ENCODE data around the gene DENND1A. TPM values are rescaled to one million over a fixed set of nuclear protein-coding genes. Genes with fewer than 3 reads are reported as not detected.

The DENND1A gene
- total RNA-seq, 1 experiment from 2014 or later = 29.7 TPM

DNA sequence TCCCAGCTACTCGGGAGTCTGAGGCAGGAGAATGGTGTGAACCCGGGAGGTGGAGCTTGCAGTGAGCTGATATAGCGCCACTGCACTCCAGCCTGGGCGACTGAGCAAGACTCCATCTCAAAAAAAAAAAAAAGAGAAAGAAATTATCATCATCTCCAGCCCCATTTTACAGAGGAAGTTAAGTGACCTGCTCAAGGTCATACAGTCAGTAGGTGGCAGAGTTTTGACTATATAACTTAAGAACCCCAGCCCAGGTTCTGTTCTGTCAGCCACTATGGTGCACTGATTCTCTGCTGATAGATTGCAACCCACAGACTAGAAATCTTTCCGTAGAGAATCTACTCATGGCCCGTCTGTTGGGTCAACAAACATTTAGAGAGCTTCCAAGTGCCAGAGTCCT, 25.7 kb upstream of the DENND1A start:
- Histone ChIP-seq H3K27ac (ENCODE audit: low read length) (no peak overlapping the region), H3K9me3 (ENCODE audit: low read length) (no peaks in the 10 kb centered on the region), H3K4me1 (ENCODE audit: insufficient read depth, low read length) (no peaks in the 10 kb centered on the region), H3F3A (ENCODE audit: low read length, unreplicated experiment) (no peaks in the 10 kb centered on the region), H3K36me3 (ENCODE audit: low read depth, low read length) (no peaks in the 10 kb centered on the region), H4K20me1 (ENCODE audit: low read length) (no peaks in the 10 kb centered on the region), H3K4me3 (ENCODE audit: low read length) (no peak overlapping the region), H3K4me2 (ENCODE audit: low read length) (no peak overlapping the region), H3K9me2 (replicated peaks; ENCODE audit: low read length) (no peaks in the 10 kb centered on the region), H2AFZ (ENCODE audit: low read length) (no peak overlapping the region), H3K79me2 (ENCODE audit: low read length) (no peaks in the 10 kb centered on the region), H3K9ac (ENCODE audit: low read length) (no peak overlapping the region), H3K27me3 (ENCODE audit: low read length) (no peaks in the 10 kb centered on the region)
- BruUV-seq (replicated peaks) = no TSS peak
- DNase-seq (no peak), ATAC-seq (no peak)
- TF ChIP-seq EZH2phosphoT487 (IDR thresholded peaks at IDR 0.05; ENCODE audit: borderline replicate concordance, low read length) (no peak), EZH2 (IDR thresholded peaks at IDR 0.05; ENCODE audit: low read length, unreplicated experiment) (no peak)
- TF ChIP-seq, protein P1, sequence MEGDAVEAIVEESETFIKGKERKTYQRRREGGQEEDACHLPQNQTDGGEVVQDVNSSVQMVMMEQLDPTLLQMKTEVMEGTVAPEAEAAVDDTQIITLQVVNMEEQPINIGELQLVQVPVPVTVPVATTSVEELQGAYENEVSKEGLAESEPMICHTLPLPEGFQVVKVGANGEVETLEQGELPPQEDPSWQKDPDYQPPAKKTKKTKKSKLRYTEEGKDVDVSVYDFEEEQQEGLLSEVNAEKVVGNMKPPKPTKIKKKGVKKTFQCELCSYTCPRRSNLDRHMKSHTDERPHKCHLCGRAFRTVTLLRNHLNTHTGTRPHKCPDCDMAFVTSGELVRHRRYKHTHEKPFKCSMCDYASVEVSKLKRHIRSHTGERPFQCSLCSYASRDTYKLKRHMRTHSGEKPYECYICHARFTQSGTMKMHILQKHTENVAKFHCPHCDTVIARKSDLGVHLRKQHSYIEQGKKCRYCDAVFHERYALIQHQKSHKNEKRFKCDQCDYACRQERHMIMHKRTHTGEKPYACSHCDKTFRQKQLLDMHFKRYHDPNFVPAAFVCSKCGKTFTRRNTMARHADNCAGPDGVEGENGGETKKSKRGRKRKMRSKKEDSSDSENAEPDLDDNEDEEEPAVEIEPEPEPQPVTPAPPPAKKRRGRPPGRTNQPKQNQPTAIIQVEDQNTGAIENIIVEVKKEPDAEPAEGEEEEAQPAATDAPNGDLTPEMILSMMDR (conservative IDR thresholded peaks at IDR 0.05; ENCODE audit: low read depth, low read length) = no peak
- ChIA-PET CTCF (no interaction called here), POLR2A (ENCODE audit: unreplicated experiment) (no interaction called here)
- intact Hi-C loops (cut with micrococcal nuclease) = no loop called here

DNA sequence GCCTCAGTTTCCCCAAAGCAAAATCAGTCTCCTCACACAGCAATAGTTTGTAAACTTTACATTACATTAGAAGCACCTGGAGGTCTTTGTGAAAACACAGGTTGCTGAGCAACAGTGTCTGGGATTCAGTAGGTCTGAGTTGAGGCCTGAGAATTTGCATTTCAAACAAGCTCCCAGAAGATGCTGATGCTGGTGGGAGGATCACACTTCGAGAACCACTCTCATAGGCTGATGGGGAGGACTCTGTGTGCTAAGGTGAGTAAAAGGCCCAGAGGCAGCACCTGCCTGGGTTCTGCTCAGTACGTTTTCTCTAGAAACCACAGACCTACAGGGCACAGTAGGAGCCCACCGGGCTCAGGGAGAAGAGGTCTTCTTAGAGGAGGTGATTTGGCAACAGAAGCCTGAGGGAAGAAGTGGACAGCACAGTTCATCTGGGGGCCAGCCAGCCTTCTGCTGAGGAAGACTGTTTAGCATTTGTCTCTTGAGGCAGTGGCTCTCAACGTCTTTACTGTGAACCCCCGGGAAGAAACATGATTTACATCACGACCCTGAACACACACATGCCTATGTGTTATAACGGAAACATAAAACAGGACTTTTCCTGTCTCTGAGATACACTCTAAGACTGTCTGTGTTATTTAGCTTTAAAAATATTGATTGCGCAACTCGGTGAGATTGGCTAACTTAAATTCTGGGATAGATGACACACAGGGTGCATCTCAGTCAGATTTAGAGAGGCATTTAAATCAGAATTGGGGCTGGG, 24.8 kb upstream of the DENND1A start:
- Histone ChIP-seq H3K27ac (ENCODE audit: low read length) (no peak overlapping the region), H3K4me2 (ENCODE audit: low read length) (no peak overlapping the region), H3K4me1 (ENCODE audit: insufficient read depth, low read length) (no peaks in the 10 kb centered on the region), H3K9me2 (replicated peaks; ENCODE audit: low read length) (no peaks in the 10 kb centered on the region), H3K9me3 (ENCODE audit: low read length) (no peaks in the 10 kb centered on the region), H3K27me3 (ENCODE audit: low read length) (no peaks in the 10 kb centered on the region), H3F3A (ENCODE audit: low read length, unreplicated experiment) (no peaks in the 10 kb centered on the region), H3K9ac (ENCODE audit: low read length) (no peak overlapping the region), H3K79me2 (ENCODE audit: low read length) (no peaks in the 10 kb centered on the region), H3K36me3 (ENCODE audit: low read depth, low read length) (no peaks in the 10 kb centered on the region), H2AFZ (ENCODE audit: low read length) (no peak overlapping the region), H3K4me3 (ENCODE audit: low read length) (no peak overlapping the region), H4K20me1 (ENCODE audit: low read length) (no peaks in the 10 kb centered on the region)
- DNase-seq = no peak
- ChIA-PET POLR2A (ENCODE audit: unreplicated experiment) (no interaction called here), CTCF (no interaction called here)
- ATAC-seq = no peak
- TF ChIP-seq EZH2phosphoT487 (IDR thresholded peaks at IDR 0.05; ENCODE audit: borderline replicate concordance, low read length) (no peak), EZH2 (IDR thresholded peaks at IDR 0.05; ENCODE audit: low read length, unreplicated experiment) (no peak)
- TF ChIP-seq, protein P1 (conservative IDR thresholded peaks at IDR 0.05; ENCODE audit: low read depth, low read length) = no peak
- intact Hi-C loops (cut with micrococcal nuclease) = no loop called here
- no TSS peak for BruUV-seq (replicated peaks)

Data from PC-3 (cell line).